Right ventricle myocardium inferior (tissue), 1 donor: ENCODE measurements around the gene AFF4. TPM values are rescaled to one million over a fixed set of nuclear protein-coding genes. Genes with fewer than 3 reads are reported as not detected.
"Not testable (repeated sequence)": the region's sequence is repeated elsewhere in the genome, so short reads cannot be mapped to it uniquely, and the experiment has no call there.

ENCODE experiments used
- ATAC-seq: fragments of 200-7000 bp; cut with Tn5 transposase; one replicate; pipeline ENCODE4 v1.9.1; 2020; ENCODE audit warnings: mild to moderate bottlenecking, moderate library complexity
- DNase-seq: peaks from one replicate; pipeline ENCODE4 v3.0.0; 2021; ENCODE audit errors: missing footprints
- intact Hi-C: fragments of 100-400 bp; cut with DNase I; formaldehyde crosslinking; loops from one replicate; pipeline ENCODE4 v1.11.0; 2022
- total RNA-seq: library from RNA; stranded (reverse); fragmentation: NEBNext Ultra II Directional; extraction: Animal tissue kit (Norgen Biotek cat#: 25700); gene quantifications from one replicate; pipeline ENCODE4 v1.2.1, GENCODE V29; 2021
- donor health status: DM: no; HTN: yes; CAD: no; lungs with severe emphysema.

The AFF4 gene
- total RNA-seq, 1 donor from 2014 or later, result 29.2 TPM

DNA sequence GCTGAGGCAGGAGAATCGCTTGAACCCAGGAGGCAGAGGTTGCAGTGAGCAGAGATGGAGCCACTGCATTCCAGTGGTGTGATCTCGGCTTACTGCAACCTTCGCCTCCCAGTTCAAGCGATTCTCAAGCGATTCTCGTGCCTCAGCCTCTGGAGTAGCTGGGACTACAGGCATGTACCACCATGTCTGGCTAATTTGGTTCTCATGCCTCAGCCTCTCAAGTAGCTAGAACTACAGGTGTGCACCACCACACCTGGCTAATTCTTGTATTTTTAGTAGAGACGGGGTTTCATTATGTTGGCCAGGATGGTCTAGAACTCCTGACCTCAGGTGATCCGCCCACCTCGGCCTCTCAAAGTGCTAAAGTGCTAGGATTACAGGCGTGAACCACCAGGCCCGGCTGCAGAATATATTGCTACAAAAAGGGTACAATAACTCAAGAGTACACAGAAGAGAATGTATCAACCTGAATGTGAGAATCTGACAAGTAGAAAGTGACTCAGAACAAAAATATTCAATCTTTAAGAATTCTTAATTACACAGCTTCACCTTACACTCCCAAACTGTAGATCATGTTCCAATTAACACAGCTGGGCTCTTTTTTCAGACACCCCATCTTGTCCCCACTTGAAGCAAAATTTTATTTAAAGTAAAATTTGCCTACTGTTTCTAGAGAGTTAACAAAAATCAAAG, 2.2 kb downstream of the AFF4 start:
- intact Hi-C loops, result loop anchor here (10.0 kb wide), 1 partner anchor 1166 kb away; the partner anchor contains the start of gene FNIP1
- DNase-seq, ATAC-seq: not testable (repeated sequence)

DNA sequence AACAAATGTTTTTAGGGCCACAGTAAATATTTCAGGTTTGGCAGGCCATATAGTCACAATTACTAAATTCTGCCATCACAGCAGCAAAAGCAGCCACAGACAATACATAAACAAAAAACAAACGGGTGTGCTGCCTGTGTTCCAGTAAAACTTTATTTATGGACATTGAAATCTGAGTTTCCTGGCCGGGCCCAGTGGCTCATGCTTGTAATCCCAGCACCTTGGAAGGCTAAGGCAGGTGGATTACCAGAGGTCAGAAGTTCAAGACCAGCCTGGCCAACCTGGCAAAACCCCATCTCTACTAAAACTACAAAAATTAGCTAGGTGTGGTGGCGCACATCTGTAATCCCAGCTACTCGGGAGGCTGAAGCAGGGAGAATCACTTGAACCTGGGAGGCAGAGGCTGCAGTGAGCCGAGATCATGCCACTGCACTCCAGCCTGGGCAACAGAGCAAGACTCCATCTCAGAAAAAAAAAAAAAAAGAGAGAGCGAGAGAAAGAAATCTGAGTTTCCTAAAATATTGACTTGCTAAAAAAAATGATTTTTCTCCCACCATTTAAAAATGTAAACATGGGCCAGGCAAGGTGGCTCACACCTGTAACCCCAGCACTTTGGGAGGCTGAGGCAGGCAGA, 7.2 kb downstream of the AFF4 start:
- ATAC-seq, intact Hi-C loops, DNase-seq: not testable (repeated sequence)

GRCh38 chr5:132953710-132954109, 9.7 kb downstream of the AFF4 start:
- intact Hi-C loops, result no loop called here
- no peak for ATAC-seq
- DNase-seq, result no peak

DNA sequence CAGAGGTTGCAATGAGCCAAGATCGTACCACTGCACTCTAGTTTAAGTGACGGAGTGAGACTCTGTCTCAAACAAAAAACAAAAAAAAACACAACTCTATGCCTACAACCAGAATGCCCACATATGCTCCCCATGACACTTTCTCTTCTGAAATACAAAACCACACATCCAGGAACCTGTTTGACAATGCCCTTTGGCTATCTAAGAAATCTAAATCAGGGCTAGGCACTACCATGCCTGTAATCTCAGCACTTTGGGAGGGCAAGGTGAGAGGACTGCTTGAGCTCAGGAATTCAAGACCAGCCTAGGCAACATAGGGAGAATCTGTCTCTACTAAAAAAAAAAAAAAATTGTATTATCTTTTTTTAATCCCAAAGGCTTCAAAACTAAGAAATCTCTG, 10.6 kb downstream of the AFF4 start:
- ATAC-seq (no peak), DNase-seq (no peak)
- intact Hi-C loops, result no loop called here

DNA sequence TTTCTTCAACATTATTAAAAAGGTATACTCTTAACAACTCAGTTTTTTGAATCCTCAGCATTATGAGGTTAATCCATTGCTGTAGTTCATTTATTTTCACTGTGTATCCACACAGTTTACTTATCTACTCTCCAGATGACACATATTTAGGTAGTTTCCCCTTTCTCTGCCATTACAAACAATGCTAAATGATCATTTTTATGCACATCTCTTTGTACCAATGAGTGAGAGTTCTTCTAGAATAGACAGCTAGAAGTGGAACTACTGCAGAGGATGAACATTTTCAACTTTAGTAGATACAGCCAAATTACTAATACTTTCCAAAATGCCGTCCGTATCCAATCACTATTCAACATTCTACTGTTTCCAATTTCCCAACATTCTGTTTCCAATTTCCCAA, 11.5 kb downstream of the AFF4 start:
- ATAC-seq, result no peak
- no peak for DNase-seq
- intact Hi-C loops, result no loop called here

- intact Hi-C loops, result no loop called here
- ATAC-seq (no peak), DNase-seq (no peak)
These were observed 14.3 kb downstream of the AFF4 start for GRCh38 chr5:132949136-132949535.

GRCh38 chr5:132947671-132948070, 15.8 kb downstream of the AFF4 start:
- DNase-seq (no peak), ATAC-seq (no peak)
- intact Hi-C loops, result no loop called here

GRCh38 chr5:132945315-132945714, 18.1 kb downstream of the AFF4 start:
- ATAC-seq, intact Hi-C loops, DNase-seq: not testable (repeated sequence)

DNA sequence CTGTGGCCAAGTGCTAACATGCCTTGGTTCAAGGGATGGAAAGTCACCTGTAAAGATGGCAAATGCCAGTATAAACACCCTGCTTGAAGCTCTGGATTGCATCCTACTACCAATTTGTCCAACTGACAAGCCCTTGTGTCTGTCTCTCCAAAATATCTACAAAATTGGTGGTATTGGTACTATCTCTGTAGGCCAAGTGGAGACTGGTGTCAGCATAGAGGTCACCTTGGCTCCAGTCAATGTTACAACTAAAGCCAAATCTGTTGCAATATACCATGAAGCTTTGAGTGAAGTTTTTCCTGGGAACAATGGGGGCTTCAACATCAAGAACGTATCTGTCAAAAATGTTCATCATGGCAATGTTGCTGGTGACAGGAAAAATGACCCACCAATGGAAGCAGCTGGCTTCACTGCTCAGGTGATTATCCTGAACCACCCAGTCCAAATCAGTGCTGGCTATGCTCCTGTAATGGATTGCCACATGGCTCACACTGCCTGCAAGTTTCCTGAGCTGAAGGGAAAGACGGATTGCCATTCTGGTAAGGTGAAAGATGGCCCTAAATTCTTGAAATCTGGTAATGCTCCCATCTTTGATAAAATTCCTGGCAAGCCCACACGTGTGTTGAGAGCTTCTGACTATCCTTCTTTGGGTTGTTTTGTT, 19.9 kb downstream of the AFF4 start:
- DNase-seq (no peak), ATAC-seq (no peak)
- intact Hi-C loops, result no loop called here

- ATAC-seq (no peak), DNase-seq (no peak)
- intact Hi-C loops, result no loop called here
These were observed 22.1 kb downstream of the AFF4 start for GRCh38 chr5:132941331-132941730.

DNA sequence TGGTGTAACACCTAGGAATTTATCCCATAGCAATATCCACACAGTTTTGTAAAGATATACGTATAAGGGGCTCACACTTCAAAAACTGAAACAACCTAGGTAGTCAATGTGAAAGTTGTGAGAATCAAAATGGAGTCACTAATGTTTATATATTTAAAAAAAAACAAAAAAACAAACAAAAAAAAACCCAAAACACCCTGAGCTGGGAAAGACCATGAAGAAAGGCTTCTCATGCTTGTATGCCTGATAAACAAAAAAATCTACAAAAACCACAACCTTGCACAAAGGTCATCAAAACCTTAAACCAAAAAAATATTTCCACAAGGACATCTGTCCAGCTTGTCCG, 35.4 kb downstream of the AFF4 start:
- DNase-seq (no peak), ATAC-seq (no peak)
- intact Hi-C loops, result no loop called here

DNA sequence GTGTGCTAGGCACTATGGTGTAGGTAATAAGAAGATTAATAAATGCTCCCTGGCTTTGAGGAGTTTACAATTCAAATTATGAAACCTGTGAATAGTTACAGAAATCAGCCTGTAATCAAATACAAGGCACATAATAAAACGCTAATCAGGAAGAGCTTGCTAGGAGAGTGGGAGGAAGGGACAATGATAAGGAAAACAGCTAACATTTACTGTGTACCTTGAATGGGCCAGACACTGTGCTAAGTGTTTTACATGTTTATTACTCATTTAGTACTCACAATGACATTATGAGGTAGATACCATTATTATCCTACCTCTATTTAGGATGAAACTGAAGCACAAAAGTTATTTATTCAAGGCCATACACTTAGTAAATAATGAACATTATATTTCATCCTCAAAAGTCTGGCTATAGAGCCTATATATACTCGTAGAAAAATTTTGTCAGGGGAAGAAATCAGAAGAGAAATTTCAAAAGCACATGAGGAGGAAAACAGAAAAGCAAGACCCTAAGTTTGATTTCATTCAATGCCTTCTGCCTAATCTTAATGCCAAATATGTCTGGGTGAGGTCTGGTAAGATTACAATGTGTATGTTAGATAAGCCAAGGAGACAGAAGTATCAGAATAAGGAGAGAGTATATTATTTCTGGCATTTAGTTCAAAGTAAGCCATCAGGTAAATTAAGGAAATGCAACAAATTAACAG, 35.9 kb downstream of the AFF4 start:
- no peak for DNase-seq
- intact Hi-C loops, result no loop called here
- no peak for ATAC-seq

GRCh38 chr5:132926437-132926836, 37.0 kb downstream of the AFF4 start:
- ATAC-seq, result no peak

GRCh38 chr5:132916086-132916485, 47.3 kb downstream of the AFF4 start:
- ATAC-seq, result no peak
- no peak for DNase-seq
- intact Hi-C loops, result no loop called here

More at GRCh38 chr5:132926437-132926836, 37.0 kb downstream of the AFF4 start:
- no peak for DNase-seq
- intact Hi-C loops, result no loop called here

GRCh38 chr5:132915681-132916080, 47.8 kb downstream of the AFF4 start:
- no peak for DNase-seq
- intact Hi-C loops, result no loop called here
- no peak for ATAC-seq

GRCh38 chr5:132909702-132910101, 53.7 kb downstream of the AFF4 start:
- intact Hi-C loops, result no loop called here
- ATAC-seq (no peak), DNase-seq (no peak)

GRCh38 chr5:132907161-132907560, 56.3 kb downstream of the AFF4 start:
- no peak for DNase-seq
- intact Hi-C loops, result no loop called here
- no peak for ATAC-seq

DNA sequence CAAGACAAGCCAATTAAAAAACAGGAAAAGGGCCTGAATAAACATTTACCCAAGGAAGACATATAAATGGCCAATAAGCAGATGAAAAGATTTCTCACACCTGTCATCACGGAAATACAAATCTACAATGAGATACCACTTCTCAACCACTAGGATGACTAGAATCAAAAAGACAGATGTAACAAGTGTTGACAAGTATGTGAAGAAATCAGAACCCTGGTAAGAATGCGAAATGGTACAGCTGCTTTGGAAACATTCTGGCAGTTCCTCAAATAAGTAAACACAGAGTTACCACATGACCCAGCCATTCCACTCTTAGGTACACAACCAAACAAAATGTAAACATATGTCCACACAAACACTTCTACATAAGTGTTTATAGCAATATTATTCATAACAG, 57.5 kb downstream of the AFF4 start:
- ATAC-seq, result no peak
- intact Hi-C loops, result no loop called here
- DNase-seq, result no peak

DNA sequence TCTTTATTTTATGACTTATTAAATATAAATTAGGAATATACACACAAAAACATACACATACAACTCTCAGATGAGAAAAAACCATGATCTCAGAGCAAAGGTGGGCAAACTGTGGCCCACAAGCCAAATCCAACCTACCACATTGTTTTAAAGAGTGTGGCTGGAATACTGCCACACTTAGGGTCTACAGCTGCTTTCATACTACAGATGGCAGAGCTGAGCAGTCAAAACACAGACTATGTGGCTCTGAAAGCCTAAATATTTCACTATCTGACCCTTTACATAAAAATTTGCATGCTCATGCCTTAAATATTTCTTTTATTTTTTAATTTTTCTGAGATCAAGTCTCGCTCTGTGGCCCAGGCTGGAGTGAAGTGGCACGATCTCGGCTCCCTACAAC, 61.7 kb downstream of the AFF4 start:
- intact Hi-C loops, result no loop called here
- ATAC-seq (no peak), DNase-seq (no peak)

- DNase-seq (no peak), ATAC-seq (no peak)
- intact Hi-C loops, result no loop called here
These were observed 62.4 kb downstream of the AFF4 start for GRCh38 chr5:132901036-132901435.
